ENCODE data around the gene PPARG.

GRCh38 chr3:12423918-12424630 lies 135.2 kb downstream of the PPARG start:
- TF ChIP-seq ZNF430 (CRISPR knock-in tag; IDR thresholded peaks at IDR 0.05) (no peak), PBX3 (CRISPR knock-in tag; IDR thresholded peaks at IDR 0.05; ENCODE audit: borderline replicate concordance) (no peak), ZNF253 (CRISPR knock-in tag; IDR thresholded peaks at IDR 0.05; ENCODE audit: borderline replicate concordance) (no peak), NR3C1 (CRISPR knock-in tag; IDR thresholded peaks at IDR 0.05) (no peak), ZBTB20 (CRISPR knock-in tag; IDR thresholded peaks at IDR 0.05; ENCODE audit: borderline replicate concordance, low read depth) (no peak), ZNF138 (CRISPR knock-in tag; IDR thresholded peaks at IDR 0.05; ENCODE audit: low read depth) (no peak), EZH2 (conservative IDR thresholded peaks at IDR 0.05; ENCODE audit: low read depth, low read length) (no peak)
- TF ChIP-seq, protein P1, sequence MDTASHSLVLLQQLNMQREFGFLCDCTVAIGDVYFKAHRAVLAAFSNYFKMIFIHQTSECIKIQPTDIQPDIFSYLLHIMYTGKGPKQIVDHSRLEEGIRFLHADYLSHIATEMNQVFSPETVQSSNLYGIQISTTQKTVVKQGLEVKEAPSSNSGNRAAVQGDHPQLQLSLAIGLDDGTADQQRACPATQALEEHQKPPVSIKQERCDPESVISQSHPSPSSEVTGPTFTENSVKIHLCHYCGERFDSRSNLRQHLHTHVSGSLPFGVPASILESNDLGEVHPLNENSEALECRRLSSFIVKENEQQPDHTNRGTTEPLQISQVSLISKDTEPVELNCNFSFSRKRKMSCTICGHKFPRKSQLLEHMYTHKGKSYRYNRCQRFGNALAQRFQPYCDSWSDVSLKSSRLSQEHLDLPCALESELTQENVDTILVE (CRISPR knock-in tag; IDR thresholded peaks at IDR 0.05) = no peak
- TF ChIP-seq, protein P2, sequence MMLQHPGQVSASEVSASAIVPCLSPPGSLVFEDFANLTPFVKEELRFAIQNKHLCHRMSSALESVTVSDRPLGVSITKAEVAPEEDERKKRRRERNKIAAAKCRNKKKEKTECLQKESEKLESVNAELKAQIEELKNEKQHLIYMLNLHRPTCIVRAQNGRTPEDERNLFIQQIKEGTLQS (CRISPR knock-in tag; IDR thresholded peaks at IDR 0.05) = no peak

All from HepG2 (cell line).